Gastrocnemius medialis (tissue), 4 donors: ENCODE results near the gene RAD51B.

ENCODE experiments used
- POLR2A ChIP-seq, 2 donors: fragments of 450-650 bp; IDR thresholded peaks; one replicate each; pipeline ENCODE4 v1.6.1; 2017; ENCODE audit warnings: antibody characterized with exemption in 2 of 2, mild to moderate bottlenecking in 2 of 2, moderate library complexity in 2 of 2
- TF ChIP-seq, protein P1 (sequence below), 5 experiments: fragments of 450-650 bp in 3 of 5; fragments of 200-600 bp in 2 of 5; sonication (generic) in 2 of 5; IDR thresholded peaks in 4 of 5; conservative IDR thresholded peaks in 1 of 5; 1 replicate in 4 of 5; 2 replicates in 1 of 5; pipeline ENCODE4 v1.5.1; 2016 to 2019; ENCODE audit warnings: antibody characterized with exemption in 5 of 5, mild to moderate bottlenecking in 3 of 5, moderate library complexity in 3 of 5

GRCh38 chr14:68573722-68574121, 754.1 kb downstream of the RAD51B start:
- TF ChIP-seq, protein P1, sequence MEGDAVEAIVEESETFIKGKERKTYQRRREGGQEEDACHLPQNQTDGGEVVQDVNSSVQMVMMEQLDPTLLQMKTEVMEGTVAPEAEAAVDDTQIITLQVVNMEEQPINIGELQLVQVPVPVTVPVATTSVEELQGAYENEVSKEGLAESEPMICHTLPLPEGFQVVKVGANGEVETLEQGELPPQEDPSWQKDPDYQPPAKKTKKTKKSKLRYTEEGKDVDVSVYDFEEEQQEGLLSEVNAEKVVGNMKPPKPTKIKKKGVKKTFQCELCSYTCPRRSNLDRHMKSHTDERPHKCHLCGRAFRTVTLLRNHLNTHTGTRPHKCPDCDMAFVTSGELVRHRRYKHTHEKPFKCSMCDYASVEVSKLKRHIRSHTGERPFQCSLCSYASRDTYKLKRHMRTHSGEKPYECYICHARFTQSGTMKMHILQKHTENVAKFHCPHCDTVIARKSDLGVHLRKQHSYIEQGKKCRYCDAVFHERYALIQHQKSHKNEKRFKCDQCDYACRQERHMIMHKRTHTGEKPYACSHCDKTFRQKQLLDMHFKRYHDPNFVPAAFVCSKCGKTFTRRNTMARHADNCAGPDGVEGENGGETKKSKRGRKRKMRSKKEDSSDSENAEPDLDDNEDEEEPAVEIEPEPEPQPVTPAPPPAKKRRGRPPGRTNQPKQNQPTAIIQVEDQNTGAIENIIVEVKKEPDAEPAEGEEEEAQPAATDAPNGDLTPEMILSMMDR (IDR thresholded peaks at IDR 0.05 in 4 of 5, conservative IDR thresholded peaks at IDR 0.05 in 1 of 5) = no peak
- TF ChIP-seq POLR2A (IDR thresholded peaks at IDR 0.05) = no peak
